H1 (cell line): ENCODE results near the gene PDE8A. TPM values are rescaled to one million over a fixed set of nuclear protein-coding genes. Genes with fewer than 3 reads are reported as not detected.

Experiments used
- CTCF ChIA-PET: fragments of 300-600 bp; sonication (Branson Sonifier 250); formaldehyde crosslinking; loops from one replicate; lab custom pipeline; 2021; ENCODE audit not compliant: partially characterized antibody; lab: Charles Lee
- POLR2A ChIA-PET: fragments of 300-600 bp; sonication (Branson Sonifier 250); formaldehyde crosslinking; loops from one replicate; lab custom pipeline; 2021; ENCODE audit warnings: inconsistent platforms; ENCODE audit not compliant: partially characterized antibody; lab: Charles Lee
- DNase-seq, 2 experiments: peaks; one replicate each; pipeline versions ENCODE4 v3.0.0 to v3.0.0-alpha.2; 2010 to 2022; ENCODE audit warnings: low spot score in 2 of 2, low read depth in 1 of 2, mixed read lengths in 1 of 2
- FAIRE-seq: peaks from 2 replicates; lab custom pipeline; 2011; peaks lifted over from hg19 to GRCh38; lab: Jason Lieb, UNC
- H2AFZ ChIP-seq: 2 replicates; pipeline ENCODE4 v1.8.1; 2012; ENCODE audit warnings: low read length, inconsistent platforms
- H2AK5ac ChIP-seq: 2 replicates; pipeline ENCODE4 v1.6.1; 2013; ENCODE audit warnings: low read depth, low read length
- H2BK120ac ChIP-seq: replicated peaks from 2 replicates; pipeline ENCODE3; 2013; ENCODE audit warnings: low read depth, low read length, inconsistent platforms
- H2BK12ac ChIP-seq: 2 replicates; pipeline ENCODE4 v1.6.1; 2013; ENCODE audit warnings: low read depth, low read length
- H2BK15ac ChIP-seq: 2 replicates; pipeline ENCODE4 v1.6.1; 2013; ENCODE audit warnings: low read length
- H2BK20ac ChIP-seq: 2 replicates; pipeline ENCODE4 v1.6.1; 2013; ENCODE audit warnings: low read length
- H2BK5ac ChIP-seq: 2 replicates; pipeline ENCODE4 v1.6.1; 2013; ENCODE audit warnings: low read depth, low read length
- H3K14ac ChIP-seq: 2 replicates; pipeline ENCODE4 v1.6.1; 2013; ENCODE audit warnings: inconsistent platforms; ENCODE audit not compliant: insufficient read length
- H3K18ac ChIP-seq: 2 replicates; pipeline ENCODE4 v1.6.1; 2013; ENCODE audit warnings: low read length; ENCODE audit errors: extremely low read depth
- H3K23ac ChIP-seq: 2 replicates; pipeline ENCODE4 v1.6.1; 2013; ENCODE audit warnings: inconsistent platforms; ENCODE audit not compliant: insufficient read length
- H3K23me2 ChIP-seq: 2 replicates; pipeline ENCODE4 v1.6.1; 2013; ENCODE audit warnings: low read depth, low read length
- H3K27ac ChIP-seq: 2 replicates; pipeline ENCODE4 v1.6.1; 2011; ENCODE audit warnings: low read depth, low read length, inconsistent platforms
- H3K27me3 ChIP-seq, 4 experiments: replicated peaks in 1 of 4; 1 replicate in 1 of 4; 2 replicates in 3 of 4; pipeline versions ENCODE4 v1.6.1 to v1.8.1; 2011 to 2013; ENCODE audit warnings: low read length in 3 of 4, mild to moderate bottlenecking in 3 of 4, inconsistent platforms in 2 of 4, mixed read lengths in 2 of 4, moderate library complexity in 1 of 4; ENCODE audit not compliant: control insufficient read depth in 3 of 4, insufficient read depth in 3 of 4; ENCODE audit errors: extremely low read depth in 1 of 4
- H3K36me3 ChIP-seq, 4 experiments: 2 replicates each; pipeline versions ENCODE4 v1.6.1 to v1.8.1; 2011 to 2013; ENCODE audit warnings: mild to moderate bottlenecking in 4 of 4, low read length in 3 of 4, moderate library complexity in 2 of 4, control low read depth in 1 of 4, inconsistent platforms in 1 of 4; ENCODE audit not compliant: insufficient read depth in 4 of 4, control insufficient read depth in 2 of 4
- H3K4ac ChIP-seq: replicated peaks from 2 replicates; pipeline ENCODE3; 2013; ENCODE audit warnings: low read length, low read depth, mixed read lengths, inconsistent platforms; ENCODE audit not compliant: insufficient read length
- H3K4me1 ChIP-seq, 4 experiments: replicated peaks in 1 of 4; 1 replicate in 1 of 4; 2 replicates in 3 of 4; pipeline versions ENCODE4 v1.6.1 to v1.8.1; 2011 to 2013; ENCODE audit warnings: low read length in 3 of 4, inconsistent platforms in 2 of 4, mixed read lengths in 1 of 4; ENCODE audit not compliant: insufficient read depth in 4 of 4, control insufficient read depth in 3 of 4
- H3K4me2 ChIP-seq, 2 experiments: 2 replicates each; pipeline versions ENCODE4 v1.6.1 to v1.8.1; 2011 to 2013; ENCODE audit warnings: low read depth in 2 of 2, low read length in 2 of 2, control low read depth in 1 of 2, inconsistent platforms in 1 of 2, mild to moderate bottlenecking in 1 of 2; ENCODE audit not compliant: insufficient read depth in 1 of 2
- H3K4me3 ChIP-seq, 4 experiments: fragments of 200-600, 300-600 bp in 1 of 4; sonication (generic), shearing (Covaris generic), sonication (Bioruptor Twin) in 1 of 4; 2 replicates each; pipeline versions ENCODE4 v1.5.1 to v1.8.1; 2011 to 2016; ENCODE audit warnings: low read length in 4 of 4, low read depth in 3 of 4, control low read depth in 2 of 4, inconsistent platforms in 2 of 4, mild to moderate bottlenecking in 2 of 4, mixed read lengths in 1 of 4, moderate library complexity in 1 of 4; ENCODE audit not compliant: insufficient read depth in 2 of 4; ENCODE audit errors: extremely low read depth in 1 of 4
- H3K56ac ChIP-seq: replicated peaks from 2 replicates; pipeline ENCODE3; 2013; ENCODE audit warnings: low read depth, mild to moderate bottlenecking, mixed read lengths, low read length, inconsistent platforms; ENCODE audit not compliant: insufficient read length
- H3K79me1 ChIP-seq: 2 replicates; pipeline ENCODE4 v1.6.1; 2013; ENCODE audit warnings: low read depth, low read length, control low read depth
- H3K79me2 ChIP-seq, 2 experiments: 2 replicates each; pipeline versions ENCODE4 v1.6.1 to v1.8.1; 2012 to 2013; ENCODE audit warnings: low read length in 2 of 2, mild to moderate bottlenecking in 2 of 2, inconsistent platforms in 1 of 2; ENCODE audit not compliant: insufficient read depth in 2 of 2, control insufficient read depth in 1 of 2
- H3K9ac ChIP-seq, 4 experiments: replicated peaks in 1 of 4; 1 replicate in 1 of 4; 2 replicates in 3 of 4; pipeline versions ENCODE4 v1.6.1 to v1.8.1; 2011 to 2013; ENCODE audit warnings: low read depth in 3 of 4, low read length in 3 of 4, control low read depth in 2 of 4, mild to moderate bottlenecking in 2 of 4, moderate library complexity in 2 of 4, inconsistent platforms in 1 of 4; ENCODE audit errors: extremely low read depth in 1 of 4
- H3K9me3 ChIP-seq, 2 experiments: 2 replicates each; pipeline versions ENCODE4 v1.6.1 to v1.8.1; 2012 to 2013; ENCODE audit warnings: mild to moderate bottlenecking in 2 of 2, moderate library complexity in 2 of 2, control low read depth in 1 of 2, inconsistent platforms in 1 of 2, low read depth in 1 of 2, low read length in 1 of 2, mixed read lengths in 1 of 2; ENCODE audit not compliant: insufficient read depth in 2 of 2
- H4K20me1 ChIP-seq, 2 experiments: replicated peaks in 1 of 2; 2 replicates each; pipeline versions ENCODE3 to v1.8.1; 2011 to 2013; ENCODE audit warnings: inconsistent platforms in 2 of 2, low read length in 2 of 2, mild to moderate bottlenecking in 1 of 2; ENCODE audit not compliant: insufficient read depth in 2 of 2, control insufficient read depth in 1 of 2
- H4K5ac ChIP-seq: 2 replicates; pipeline ENCODE4 v1.6.1; 2013; ENCODE audit warnings: low read length, low read depth, mixed read lengths, inconsistent platforms; ENCODE audit not compliant: insufficient read length
- H4K8ac ChIP-seq: 2 replicates; pipeline ENCODE4 v1.8.0; 2013; ENCODE audit warnings: mild to moderate bottlenecking, moderate library complexity, low read length, inconsistent platforms; ENCODE audit not compliant: insufficient read depth; ENCODE audit errors: extremely low read depth
- H4K91ac ChIP-seq: replicated peaks from 2 replicates; pipeline ENCODE3; 2013; ENCODE audit warnings: low read length, mixed read lengths, inconsistent platforms; ENCODE audit not compliant: insufficient read length
- BRCA1 ChIP-seq: IDR thresholded peaks from 2 replicates; pipeline ENCODE4 v1.6.1; 2012; ENCODE audit warnings: low read depth, low read length, improper control_type of control experiment
- CEBPB ChIP-seq: IDR thresholded peaks from 2 replicates; pipeline ENCODE4 v1.6.1; 2012; ENCODE audit warnings: low read depth, low read length
- JUND ChIP-seq: IDR thresholded peaks from 2 replicates; pipeline ENCODE4 v1.6.1; 2011; ENCODE audit warnings: mild to moderate bottlenecking, improper control_type of control experiment, low read length
- PHF8 ChIP-seq: fragments of 200-600 bp; sonication (generic); conservative IDR thresholded peaks from 2 replicates; pipeline ENCODE4 v1.7.1; 2012; ENCODE audit warnings: low read depth, mild to moderate bottlenecking, inconsistent platforms, low read length, moderate library complexity
- POLR2A ChIP-seq, 2 experiments: IDR thresholded peaks; 1 replicate in 1 of 2; 2 replicates in 1 of 2; pipeline ENCODE4 v1.6.1; 2011; ENCODE audit warnings: low read depth in 2 of 2, low read length in 2 of 2, mild to moderate bottlenecking in 2 of 2; ENCODE audit errors: control extremely low read depth in 1 of 2
- RBBP5 ChIP-seq: IDR thresholded peaks from 2 replicates; pipeline ENCODE4 v1.7.1; 2012; ENCODE audit warnings: low read depth, mild to moderate bottlenecking, inconsistent platforms, low read length, moderate library complexity, borderline replicate concordance
- RNF2 ChIP-seq: fragments of 200-900, 300-1000 bp; sonication (generic); IDR thresholded peaks from 2 replicates; pipeline ENCODE4 v1.7.1; 2016; ENCODE audit warnings: borderline replicate concordance, low read depth, mild to moderate bottlenecking, antibody characterized with exemption, low read length; ENCODE audit not compliant: poor library complexity, severe bottlenecking; ENCODE audit errors: missing control alignments
- RXRA ChIP-seq: IDR thresholded peaks from 2 replicates; pipeline ENCODE4 v1.6.1; 2011; ENCODE audit warnings: low read depth, mild to moderate bottlenecking, low read length, moderate library complexity; ENCODE audit not compliant: insufficient read depth
- SIN3A ChIP-seq, 2 experiments: IDR thresholded peaks in 1 of 2; conservative IDR thresholded peaks in 1 of 2; 2 replicates each; pipeline ENCODE4 v1.6.1; 2011 to 2012; ENCODE audit warnings: low read length in 2 of 2, improper control_type of control experiment in 1 of 2, low read depth in 1 of 2, mild to moderate bottlenecking in 1 of 2
- SP2 ChIP-seq: IDR thresholded peaks from 2 replicates; pipeline ENCODE4 v1.6.1; 2012; ENCODE audit warnings: mild to moderate bottlenecking, low read length, inconsistent platforms
- SUZ12 ChIP-seq: fragments of 200-600 bp; sonication (generic); IDR thresholded peaks from 2 replicates; pipeline ENCODE4 v1.6.1; 2012; ENCODE audit warnings: mild to moderate bottlenecking, inconsistent platforms, low read length, moderate library complexity, mixed read lengths
- WGBS, 2 experiments: shearing (Covaris generic) in 1 of 2; methylation state at CpG; one replicate each; pipeline versions ENCODE4 v1.1.6 to v1.1.7; 2013 to 2015; ENCODE audit warnings: low lambda C conversion rate in 2 of 2, mixed read lengths in 2 of 2, inconsistent platforms in 1 of 2, low coverage in 1 of 2, missing lambda C conversion rate in 1 of 2; ENCODE audit not compliant: insufficient replicate concordance in 2 of 2, insufficient coverage in 1 of 2, insufficient read length in 1 of 2; ENCODE audit errors: extremely low coverage in 1 of 2, missing lambda C conversion rate in 1 of 2; 5-methylcytosine and 5-hydroxymethylcytosine counted together
- polyA plus RNA-seq, 7 experiments: library from polyadenylated mRNA; depleted of rRNA in 3 of 7; stranded (reverse) in 5 of 7; unstranded in 2 of 7; fragments of >200 nt in 5 of 7; fragments of 200-250 nt in 2 of 7; gene quantifications; 1 replicate in 5 of 7; 2 replicates in 1 of 7; 4 replicates in 1 of 7; pipeline versions ENCODE4 v1.2.1 to v1.2.3, GENCODE V29; 2011 to 2013; ENCODE audit warnings: missing spikeins in 2 of 7, mixed read lengths in 2 of 7
- total RNA-seq: library from RNA; stranded (reverse); fragmentation: NEBNext Ultra II Directional; extraction: Animal tissue kit (Norgen Biotek cat#: 25700); gene quantifications from 2 replicates; pipeline ENCODE4 v1.2.1, GENCODE V29; 2021
- TF ChIP-seq, protein P1 (sequence below), 3 experiments: IDR thresholded peaks; 1 replicate in 2 of 3; 2 replicates in 1 of 3; pipeline versions ENCODE4 v1.5.1 to v1.6.1; 2011; ENCODE audit warnings: low read length in 3 of 3, mild to moderate bottlenecking in 3 of 3, inconsistent platforms in 2 of 3, low read depth in 1 of 3, moderate library complexity in 1 of 3; ENCODE audit not compliant: insufficient read depth in 1 of 3; ENCODE audit errors: control extremely low read depth in 1 of 3

Gene PDE8A
- total and polyA plus RNA-seq, 2 of the 8 experiments (the other 6 are each of a cell fraction or from before 2014, with no cell fraction given), result 6.9 to 7.8 TPM

- H3K4me1 ChIP-seq, result no peaks in the 10 kb centered on the region
- 83% methylated on average over 2 of the region's 2 CpGs; no CpG with 5 or more reads in 1 of the 2 experiments for WGBS, 2 experiments
- H3K14ac ChIP-seq, result no peak overlapping the region
- no peaks in the 10 kb centered on the region for H3K36me3 ChIP-seq
- H3K56ac ChIP-seq, result no peak overlapping the region
- H3K9ac ChIP-seq, result no peak overlapping the region
- H3K79me1 ChIP-seq, result no peaks in the 10 kb centered on the region
- POLR2A ChIA-PET, result no interaction called here
- no peak overlapping the region for H2BK20ac ChIP-seq
- no peak overlapping the region for H3K27ac ChIP-seq
- H2BK5ac ChIP-seq, result no peak overlapping the region
- no peaks in the 10 kb centered on the region for H3K9me3 ChIP-seq
- no peak overlapping the region for H4K8ac ChIP-seq
- H3K27me3 ChIP-seq, result no peaks in the 10 kb centered on the region
- no peak overlapping the region for H2AK5ac ChIP-seq
- H2BK12ac ChIP-seq, result no peak overlapping the region
- CTCF ChIA-PET, result interaction anchor here (1.5 to 1.7 kb wide), 3 partner anchors 11 to 102 kb away, joined by 6 to 8 read pairs (median 8); no protein-coding TSS in a partner anchor
- H3K18ac ChIP-seq, result no peak overlapping the region; the same call in 1 of the 2 replicates
- no peak overlapping the region for H2BK120ac ChIP-seq
- H2AFZ ChIP-seq, result no peak overlapping the region
- no peak overlapping the region for H3K4ac ChIP-seq
- H3K4me2 ChIP-seq, result no peak overlapping the region
- no peaks in the 10 kb centered on the region for H3K79me2 ChIP-seq
- H2BK15ac ChIP-seq, result no peak overlapping the region
- H4K91ac ChIP-seq, result no peak overlapping the region
- H4K5ac ChIP-seq, result no peak overlapping the region
- DNase-seq (no peak), FAIRE-seq (no peak)
- H3K4me3 ChIP-seq, result no peak overlapping the region
- H3K23me2 ChIP-seq, result 0 out of 2 replicates have a peak, but pooled peaks cover 2% of the 10 kb centered on the region
- no peaks in the 10 kb centered on the region for H4K20me1 ChIP-seq
- no peak overlapping the region for H3K23ac ChIP-seq
- TF ChIP-seq SUZ12, result no peak
- no peak for TF ChIP-seq BRCA1
- no peak for TF ChIP-seq RNF2
- no peak for TF ChIP-seq PHF8
- TF ChIP-seq SIN3A (conservative IDR thresholded peaks at IDR 0.05 in 1 of 2, IDR thresholded peaks at IDR 0.05 in 1 of 2; ENCODE audit: low read depth in 1 of 2, low read length in 2 of 2), result no peak
- TF ChIP-seq, protein P1, sequence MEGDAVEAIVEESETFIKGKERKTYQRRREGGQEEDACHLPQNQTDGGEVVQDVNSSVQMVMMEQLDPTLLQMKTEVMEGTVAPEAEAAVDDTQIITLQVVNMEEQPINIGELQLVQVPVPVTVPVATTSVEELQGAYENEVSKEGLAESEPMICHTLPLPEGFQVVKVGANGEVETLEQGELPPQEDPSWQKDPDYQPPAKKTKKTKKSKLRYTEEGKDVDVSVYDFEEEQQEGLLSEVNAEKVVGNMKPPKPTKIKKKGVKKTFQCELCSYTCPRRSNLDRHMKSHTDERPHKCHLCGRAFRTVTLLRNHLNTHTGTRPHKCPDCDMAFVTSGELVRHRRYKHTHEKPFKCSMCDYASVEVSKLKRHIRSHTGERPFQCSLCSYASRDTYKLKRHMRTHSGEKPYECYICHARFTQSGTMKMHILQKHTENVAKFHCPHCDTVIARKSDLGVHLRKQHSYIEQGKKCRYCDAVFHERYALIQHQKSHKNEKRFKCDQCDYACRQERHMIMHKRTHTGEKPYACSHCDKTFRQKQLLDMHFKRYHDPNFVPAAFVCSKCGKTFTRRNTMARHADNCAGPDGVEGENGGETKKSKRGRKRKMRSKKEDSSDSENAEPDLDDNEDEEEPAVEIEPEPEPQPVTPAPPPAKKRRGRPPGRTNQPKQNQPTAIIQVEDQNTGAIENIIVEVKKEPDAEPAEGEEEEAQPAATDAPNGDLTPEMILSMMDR (IDR thresholded peaks at IDR 0.05; ENCODE audit: control extremely low read depth in 1 of 3, insufficient read depth in 1 of 3, low read depth in 1 of 3, low read length in 3 of 3), result no peak
- TF ChIP-seq RXRA, result no peak
- no peak for TF ChIP-seq SP2
- no peak for TF ChIP-seq JUND
- no peak for TF ChIP-seq RBBP5
- TF ChIP-seq POLR2A (IDR thresholded peaks at IDR 0.05; ENCODE audit: control extremely low read depth in 1 of 2, low read depth in 2 of 2, low read length in 2 of 2), result no peak
- TF ChIP-seq CEBPB, result no peak
Measured at GRCh38 chr15:84942456-84942855, 39.2 kb upstream of the PDE8A start.
